Measurements from ENCODE around the gene CAPG. TPM values are rescaled to one million over a fixed set of nuclear protein-coding genes. Genes with fewer than 3 reads are reported as not detected.

Gene CAPG
- total and polyA plus RNA-seq, 10 of the 15 experiments (the other 5 are each of a cell fraction or from before 2014, with no cell fraction given) = 26.3 to 192 (median 100) TPM

DNA sequence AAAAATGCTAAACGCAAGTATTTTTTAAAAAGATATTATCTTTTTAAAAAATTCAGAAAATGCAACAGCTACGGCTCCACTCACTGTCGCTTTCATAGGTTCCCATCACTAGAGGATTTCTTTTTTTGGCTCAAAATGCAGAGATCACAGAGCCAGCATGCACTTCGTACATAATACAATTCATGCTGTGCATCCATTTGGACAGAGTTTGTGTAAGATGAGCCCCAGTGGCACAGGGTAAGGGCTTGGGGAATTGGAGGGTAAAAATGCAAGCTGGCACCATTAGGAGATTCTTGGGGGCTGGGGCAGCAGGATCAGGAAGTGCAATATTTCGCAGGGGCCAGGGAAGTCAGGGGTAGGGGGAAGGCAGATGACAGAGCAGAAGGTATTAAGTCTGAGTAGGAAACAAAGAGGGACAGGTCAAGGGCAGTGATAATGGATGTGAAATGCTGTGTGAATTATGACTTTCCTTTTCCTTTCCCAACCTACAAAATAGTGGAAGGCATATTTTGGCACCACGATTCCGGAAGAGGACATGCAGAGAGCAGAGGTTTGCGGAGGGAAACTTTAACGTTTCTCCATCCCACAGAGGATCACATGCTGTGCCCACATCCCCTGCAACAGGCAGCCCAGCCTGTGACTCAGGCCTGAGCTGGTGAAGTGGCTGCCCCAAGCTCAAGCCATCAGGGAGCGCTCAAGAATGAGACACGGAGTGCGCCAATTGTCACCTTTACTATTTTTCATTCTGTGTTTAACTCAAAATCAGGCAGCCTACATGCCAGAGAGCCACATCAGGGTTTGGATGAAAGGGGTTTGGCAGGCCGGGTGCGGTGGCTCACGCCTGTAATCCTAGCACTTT is 4.7 kb downstream of the CAPG start (continued):
- TF ChIP-seq, protein P1, sequence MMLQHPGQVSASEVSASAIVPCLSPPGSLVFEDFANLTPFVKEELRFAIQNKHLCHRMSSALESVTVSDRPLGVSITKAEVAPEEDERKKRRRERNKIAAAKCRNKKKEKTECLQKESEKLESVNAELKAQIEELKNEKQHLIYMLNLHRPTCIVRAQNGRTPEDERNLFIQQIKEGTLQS (IDR thresholded peaks at IDR 0.05; ENCODE audit: borderline replicate concordance, extremely low read depth, low read depth, low read length) = no peak
- TF ChIP-seq, protein P2, sequence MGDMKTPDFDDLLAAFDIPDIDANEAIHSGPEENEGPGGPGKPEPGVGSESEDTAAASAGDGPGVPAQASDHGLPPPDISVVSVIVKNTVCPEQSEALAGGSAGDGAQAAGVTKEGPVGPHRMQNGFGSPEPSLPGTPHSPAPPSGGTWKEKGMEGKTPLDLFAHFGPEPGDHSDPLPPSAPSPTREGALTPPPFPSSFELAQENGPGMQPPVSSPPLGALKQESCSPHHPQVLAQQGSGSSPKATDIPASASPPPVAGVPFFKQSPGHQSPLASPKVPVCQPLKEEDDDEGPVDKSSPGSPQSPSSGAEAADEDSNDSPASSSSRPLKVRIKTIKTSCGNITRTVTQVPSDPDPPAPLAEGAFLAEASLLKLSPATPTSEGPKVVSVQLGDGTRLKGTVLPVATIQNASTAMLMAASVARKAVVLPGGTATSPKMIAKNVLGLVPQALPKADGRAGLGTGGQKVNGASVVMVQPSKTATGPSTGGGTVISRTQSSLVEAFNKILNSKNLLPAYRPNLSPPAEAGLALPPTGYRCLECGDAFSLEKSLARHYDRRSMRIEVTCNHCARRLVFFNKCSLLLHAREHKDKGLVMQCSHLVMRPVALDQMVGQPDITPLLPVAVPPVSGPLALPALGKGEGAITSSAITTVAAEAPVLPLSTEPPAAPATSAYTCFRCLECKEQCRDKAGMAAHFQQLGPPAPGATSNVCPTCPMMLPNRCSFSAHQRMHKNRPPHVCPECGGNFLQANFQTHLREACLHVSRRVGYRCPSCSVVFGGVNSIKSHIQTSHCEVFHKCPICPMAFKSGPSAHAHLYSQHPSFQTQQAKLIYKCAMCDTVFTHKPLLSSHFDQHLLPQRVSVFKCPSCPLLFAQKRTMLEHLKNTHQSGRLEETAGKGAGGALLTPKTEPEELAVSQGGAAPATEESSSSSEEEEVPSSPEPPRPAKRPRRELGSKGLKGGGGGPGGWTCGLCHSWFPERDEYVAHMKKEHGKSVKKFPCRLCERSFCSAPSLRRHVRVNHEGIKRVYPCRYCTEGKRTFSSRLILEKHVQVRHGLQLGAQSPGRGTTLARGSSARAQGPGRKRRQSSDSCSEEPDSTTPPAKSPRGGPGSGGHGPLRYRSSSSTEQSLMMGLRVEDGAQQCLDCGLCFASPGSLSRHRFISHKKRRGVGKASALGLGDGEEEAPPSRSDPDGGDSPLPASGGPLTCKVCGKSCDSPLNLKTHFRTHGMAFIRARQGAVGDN (IDR thresholded peaks at IDR 0.05) = 0 out of 2 replicates have a peak, but pooled peaks have one; percentile 32
- TF ChIP-seq CHD4 (IDR thresholded peaks at IDR 0.05) (no peak), ETV6 (conservative IDR thresholded peaks at IDR 0.05 in 1 of 2, IDR thresholded peaks at IDR 0.05 in 1 of 2; ENCODE audit: borderline replicate concordance in 1 of 2, low read depth in 1 of 2) (no peak), TCF7 (IDR thresholded peaks at IDR 0.05; ENCODE audit: borderline replicate concordance) (no peak), IKZF2 (IDR thresholded peaks at IDR 0.05) (0 out of 4 replicates have a peak, but pooled peaks of 1 of the 2 experiments have one; percentile 11), SRF (IDR thresholded peaks at IDR 0.05; ENCODE audit: low read depth in 2 of 2, low read length in 2 of 2) (no peak), WRNIP1 (IDR thresholded peaks at IDR 0.05; ENCODE audit: borderline replicate concordance, low read depth, low read length) (no peak), HDGF (IDR thresholded peaks at IDR 0.05) (no peak), SIX5 (IDR thresholded peaks at IDR 0.05; ENCODE audit: low read depth, low read length, severe bottlenecking) (no peak), DPF2 (IDR thresholded peaks at IDR 0.05) (no peak)
- TF ChIP-seq, protein P3, sequence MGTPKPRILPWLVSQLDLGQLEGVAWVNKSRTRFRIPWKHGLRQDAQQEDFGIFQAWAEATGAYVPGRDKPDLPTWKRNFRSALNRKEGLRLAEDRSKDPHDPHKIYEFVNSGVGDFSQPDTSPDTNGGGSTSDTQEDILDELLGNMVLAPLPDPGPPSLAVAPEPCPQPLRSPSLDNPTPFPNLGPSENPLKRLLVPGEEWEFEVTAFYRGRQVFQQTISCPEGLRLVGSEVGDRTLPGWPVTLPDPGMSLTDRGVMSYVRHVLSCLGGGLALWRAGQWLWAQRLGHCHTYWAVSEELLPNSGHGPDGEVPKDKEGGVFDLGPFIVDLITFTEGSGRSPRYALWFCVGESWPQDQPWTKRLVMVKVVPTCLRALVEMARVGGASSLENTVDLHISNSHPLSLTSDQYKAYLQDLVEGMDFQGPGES (IDR thresholded peaks at IDR 0.05) = no peak
- TF ChIP-seq, protein P4, sequence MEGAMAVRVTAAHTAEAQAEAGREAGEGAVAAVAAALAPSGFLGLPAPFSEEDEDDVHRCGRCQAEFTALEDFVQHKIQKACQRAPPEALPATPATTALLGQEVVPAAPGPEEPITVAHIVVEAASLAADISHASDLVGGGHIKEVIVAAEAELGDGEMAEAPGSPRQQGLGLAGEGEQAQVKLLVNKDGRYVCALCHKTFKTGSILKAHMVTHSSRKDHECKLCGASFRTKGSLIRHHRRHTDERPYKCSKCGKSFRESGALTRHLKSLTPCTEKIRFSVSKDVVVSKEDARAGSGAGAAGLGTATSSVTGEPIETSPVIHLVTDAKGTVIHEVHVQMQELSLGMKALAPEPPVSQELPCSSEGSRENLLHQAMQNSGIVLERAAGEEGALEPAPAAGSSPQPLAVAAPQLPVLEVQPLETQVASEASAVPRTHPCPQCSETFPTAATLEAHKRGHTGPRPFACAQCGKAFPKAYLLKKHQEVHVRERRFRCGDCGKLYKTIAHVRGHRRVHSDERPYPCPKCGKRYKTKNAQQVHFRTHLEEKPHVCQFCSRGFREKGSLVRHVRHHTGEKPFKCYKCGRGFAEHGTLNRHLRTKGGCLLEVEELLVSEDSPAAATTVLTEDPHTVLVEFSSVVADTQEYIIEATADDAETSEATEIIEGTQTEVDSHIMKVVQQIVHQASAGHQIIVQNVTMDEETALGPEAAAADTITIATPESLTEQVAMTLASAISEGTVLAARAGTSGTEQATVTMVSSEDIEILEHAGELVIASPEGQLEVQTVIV (IDR thresholded peaks at IDR 0.05; ENCODE audit: borderline replicate concordance, partially characterized antibody) = peak; percentile 19
- TF ChIP-seq, protein P5, sequence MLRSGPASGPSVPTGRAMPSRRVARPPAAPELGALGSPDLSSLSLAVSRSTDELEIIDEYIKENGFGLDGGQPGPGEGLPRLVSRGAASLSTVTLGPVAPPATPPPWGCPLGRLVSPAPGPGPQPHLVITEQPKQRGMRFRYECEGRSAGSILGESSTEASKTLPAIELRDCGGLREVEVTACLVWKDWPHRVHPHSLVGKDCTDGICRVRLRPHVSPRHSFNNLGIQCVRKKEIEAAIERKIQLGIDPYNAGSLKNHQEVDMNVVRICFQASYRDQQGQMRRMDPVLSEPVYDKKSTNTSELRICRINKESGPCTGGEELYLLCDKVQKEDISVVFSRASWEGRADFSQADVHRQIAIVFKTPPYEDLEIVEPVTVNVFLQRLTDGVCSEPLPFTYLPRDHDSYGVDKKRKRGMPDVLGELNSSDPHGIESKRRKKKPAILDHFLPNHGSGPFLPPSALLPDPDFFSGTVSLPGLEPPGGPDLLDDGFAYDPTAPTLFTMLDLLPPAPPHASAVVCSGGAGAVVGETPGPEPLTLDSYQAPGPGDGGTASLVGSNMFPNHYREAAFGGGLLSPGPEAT (IDR thresholded peaks at IDR 0.05; ENCODE audit: low read depth) = no peak
- TF ChIP-seq, protein P6, sequence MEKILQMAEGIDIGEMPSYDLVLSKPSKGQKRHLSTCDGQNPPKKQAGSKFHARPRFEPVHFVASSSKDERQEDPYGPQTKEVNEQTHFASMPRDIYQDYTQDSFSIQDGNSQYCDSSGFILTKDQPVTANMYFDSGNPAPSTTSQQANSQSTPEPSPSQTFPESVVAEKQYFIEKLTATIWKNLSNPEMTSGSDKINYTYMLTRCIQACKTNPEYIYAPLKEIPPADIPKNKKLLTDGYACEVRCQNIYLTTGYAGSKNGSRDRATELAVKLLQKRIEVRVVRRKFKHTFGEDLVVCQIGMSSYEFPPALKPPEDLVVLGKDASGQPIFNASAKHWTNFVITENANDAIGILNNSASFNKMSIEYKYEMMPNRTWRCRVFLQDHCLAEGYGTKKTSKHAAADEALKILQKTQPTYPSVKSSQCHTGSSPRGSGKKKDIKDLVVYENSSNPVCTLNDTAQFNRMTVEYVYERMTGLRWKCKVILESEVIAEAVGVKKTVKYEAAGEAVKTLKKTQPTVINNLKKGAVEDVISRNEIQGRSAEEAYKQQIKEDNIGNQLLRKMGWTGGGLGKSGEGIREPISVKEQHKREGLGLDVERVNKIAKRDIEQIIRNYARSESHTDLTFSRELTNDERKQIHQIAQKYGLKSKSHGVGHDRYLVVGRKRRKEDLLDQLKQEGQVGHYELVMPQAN (conservative IDR thresholded peaks at IDR 0.05) = no peak
